Endothelial cell of umbilical vein (primary cell): ENCODE data around the gene CCDC60.

Experiments
- CTCF ChIP-seq, 2 donors: IDR thresholded peaks; 1 replicate in 1 of 2; 2 replicates in 1 of 2; pipeline ENCODE4 v1.5.1; 2011; ENCODE audit warnings: low read length in 2 of 2, mild to moderate bottlenecking in 2 of 2, moderate library complexity in 2 of 2, control low read depth in 1 of 2, inconsistent platforms in 1 of 2, low read depth in 1 of 2; ENCODE audit not compliant: insufficient read depth in 1 of 2; ENCODE audit errors: extremely low read depth in 1 of 2
- EZH2 ChIP-seq: IDR thresholded peaks from 2 replicates; pipeline ENCODE4 v1.6.1; 2012; ENCODE audit warnings: borderline replicate concordance, low read depth, mild to moderate bottlenecking, moderate library complexity, low read length, inconsistent platforms; ENCODE audit not compliant: severe bottlenecking
- JUN ChIP-seq: IDR thresholded peaks from 2 replicates; pipeline ENCODE4 v1.6.1; 2011; ENCODE audit warnings: borderline replicate concordance, low read depth; ENCODE audit not compliant: insufficient read length, insufficient read depth
- POLR2A ChIP-seq: IDR thresholded peaks from 2 replicates; pipeline ENCODE4 v1.6.1; 2012; ENCODE audit warnings: low read depth, mild to moderate bottlenecking, control low read depth, low read length

- no peak for TF ChIP-seq CTCF (IDR thresholded peaks at IDR 0.05; ENCODE audit: extremely low read depth in 1 of 2, insufficient read depth in 1 of 2, low read depth in 1 of 2, low read length in 2 of 2)
- no peak for TF ChIP-seq POLR2A
- no peak for TF ChIP-seq EZH2
- no peak for TF ChIP-seq JUN
Observed at GRCh38 chr12:119299130-119299529, 35.4 kb upstream of the CCDC60 start.
